GM19395 (cell line): Measurements from ENCODE around the gene CUEDC1.
A peak's percentile ranks its signal among the peaks of the same experiment; 100 is the strongest.

Experiments
- ATAC-seq: cut with Tn5 transposase; IDR thresholded peaks from one replicate; pipeline ENCODE4 v1.9.1; 2021; ENCODE audit warnings: mild to moderate bottlenecking, moderate library complexity; ENCODE audit not compliant: unreplicated experiment

The CUEDC1 gene

DNA sequence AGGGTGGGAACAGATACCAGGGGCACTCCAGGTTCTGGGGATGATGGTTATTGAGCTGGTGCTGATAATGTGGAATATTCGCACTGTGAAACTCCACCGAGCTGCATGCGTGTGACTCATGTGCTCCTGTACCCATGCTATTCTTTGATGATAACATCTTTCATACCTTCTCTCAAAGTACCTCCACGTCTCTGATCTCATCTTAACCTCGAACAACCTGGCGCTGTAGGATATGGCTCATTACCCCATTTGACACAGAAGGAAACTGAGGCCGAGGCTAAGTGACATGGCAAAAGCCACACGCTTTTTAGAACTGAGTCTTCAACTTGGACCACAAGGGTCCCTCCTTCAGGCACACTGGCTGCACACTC is 75.1 kb downstream of the CUEDC1 start:
- no peak for ATAC-seq

- no peak for ATAC-seq
Observed at GRCh38 chr17:57879437-57880085, 75.7 kb downstream of the CUEDC1 start.

- no peak for ATAC-seq
Observed at GRCh38 chr17:57877803-57878377, 77.3 kb downstream of the CUEDC1 start.

- ATAC-seq: no peak
Observed at GRCh38 chr17:57876866-57877237, 78.4 kb downstream of the CUEDC1 start.

DNA sequence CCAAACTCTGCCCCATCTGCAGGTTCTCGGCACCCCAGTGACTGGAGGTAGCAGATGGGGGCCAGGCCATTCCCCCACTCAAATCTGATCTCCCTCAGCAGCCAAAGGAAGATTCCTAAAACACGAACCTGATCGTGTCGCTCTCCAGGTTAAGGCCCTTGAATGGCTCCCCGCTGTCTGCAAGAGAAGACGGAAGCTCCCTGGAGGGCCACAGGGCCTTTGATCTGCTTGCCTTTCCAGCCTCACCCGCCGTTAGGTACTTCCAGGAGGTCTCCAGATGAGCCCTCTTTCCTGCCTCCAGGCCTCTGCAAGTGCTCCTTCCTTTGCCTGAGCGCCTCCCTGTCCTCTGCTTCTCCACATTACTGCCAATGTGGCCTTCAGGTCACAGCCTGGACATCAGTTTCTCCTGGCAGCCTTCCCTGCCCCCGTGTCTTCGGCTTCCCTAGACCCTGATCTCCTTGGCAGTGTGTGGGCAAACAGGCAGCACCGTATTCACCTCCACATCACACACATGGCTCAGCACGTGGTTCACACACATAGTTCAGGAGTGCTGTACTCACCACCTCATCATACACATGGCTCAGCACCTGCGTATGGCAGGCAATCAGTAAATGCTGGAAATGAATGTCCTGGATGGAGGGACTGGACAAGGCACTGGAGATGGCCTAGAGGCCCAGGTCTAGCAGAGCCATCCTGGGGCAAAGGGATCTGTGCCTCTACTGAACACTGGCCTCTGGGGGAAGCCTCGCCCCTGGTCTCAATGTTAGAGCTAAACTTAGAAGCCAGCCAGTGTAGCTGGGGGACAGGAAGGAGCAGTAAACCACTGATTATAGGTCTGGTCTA is 79.0 kb downstream of the CUEDC1 start:
- no peak for ATAC-seq

GRCh38 chr17:57875290-57876022 is 79.8 kb downstream of the CUEDC1 start:
- ATAC-seq: no peak

DNA sequence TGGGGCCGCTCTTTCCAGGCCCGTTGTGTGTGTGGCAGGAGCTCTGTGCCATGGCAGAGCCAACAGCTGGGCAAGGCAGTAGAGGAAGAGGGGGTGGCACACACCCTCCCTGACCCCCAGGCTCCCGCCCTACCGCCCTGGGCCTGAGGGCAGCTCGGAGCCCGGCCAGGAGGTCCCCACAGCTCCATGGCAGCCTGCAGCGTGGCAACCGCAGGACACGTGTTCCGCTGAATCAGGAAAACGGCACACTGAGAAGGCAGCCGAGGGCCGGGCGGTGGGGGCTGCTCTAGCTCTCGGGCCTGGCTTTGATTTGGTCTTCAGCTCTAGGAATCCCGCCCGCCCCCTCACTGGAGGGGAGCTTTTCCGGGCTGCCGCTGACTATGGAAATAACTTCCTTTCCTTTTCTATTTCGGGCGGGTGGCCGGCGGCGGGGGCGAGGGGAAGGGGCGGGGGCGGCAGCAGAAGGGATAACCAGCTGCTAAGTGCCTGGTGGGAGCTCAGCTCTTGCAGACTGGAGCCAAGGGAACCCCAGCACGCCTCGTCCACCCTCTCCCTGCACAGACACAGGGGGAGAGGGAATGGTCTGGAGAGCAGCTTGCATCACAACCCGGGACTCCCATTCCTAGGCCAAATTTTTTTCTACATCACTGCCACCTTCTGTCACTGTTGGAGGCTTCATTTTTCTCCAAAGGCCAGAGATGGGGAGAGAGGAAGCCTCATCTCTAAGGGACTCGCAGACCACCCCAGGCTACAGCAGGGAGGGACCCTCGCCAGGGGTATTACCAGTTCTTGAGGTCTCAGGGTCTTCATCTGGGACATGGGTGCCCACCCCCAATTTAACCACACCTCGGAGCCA is 80.5 kb downstream of the CUEDC1 start:
- no peak for ATAC-seq

DNA sequence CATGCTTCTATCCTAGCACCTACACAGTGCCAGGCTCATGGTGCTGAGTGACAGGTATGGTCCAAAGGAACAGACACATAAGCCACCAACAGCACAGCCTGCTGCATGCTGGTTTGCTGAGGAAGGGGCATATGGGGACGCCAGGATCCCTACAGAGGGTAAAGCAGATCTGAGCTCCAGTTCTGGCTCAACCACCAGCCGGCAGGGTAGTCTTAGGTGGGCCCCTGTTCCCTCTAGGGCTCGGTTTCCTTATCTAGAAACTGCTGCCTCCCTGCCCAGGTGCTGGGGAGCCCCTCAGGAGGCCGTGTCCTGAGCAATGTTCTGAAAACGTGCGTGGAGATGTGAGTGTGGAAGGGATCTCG is 81.2 kb downstream of the CUEDC1 start:
- ATAC-seq: no peak

DNA sequence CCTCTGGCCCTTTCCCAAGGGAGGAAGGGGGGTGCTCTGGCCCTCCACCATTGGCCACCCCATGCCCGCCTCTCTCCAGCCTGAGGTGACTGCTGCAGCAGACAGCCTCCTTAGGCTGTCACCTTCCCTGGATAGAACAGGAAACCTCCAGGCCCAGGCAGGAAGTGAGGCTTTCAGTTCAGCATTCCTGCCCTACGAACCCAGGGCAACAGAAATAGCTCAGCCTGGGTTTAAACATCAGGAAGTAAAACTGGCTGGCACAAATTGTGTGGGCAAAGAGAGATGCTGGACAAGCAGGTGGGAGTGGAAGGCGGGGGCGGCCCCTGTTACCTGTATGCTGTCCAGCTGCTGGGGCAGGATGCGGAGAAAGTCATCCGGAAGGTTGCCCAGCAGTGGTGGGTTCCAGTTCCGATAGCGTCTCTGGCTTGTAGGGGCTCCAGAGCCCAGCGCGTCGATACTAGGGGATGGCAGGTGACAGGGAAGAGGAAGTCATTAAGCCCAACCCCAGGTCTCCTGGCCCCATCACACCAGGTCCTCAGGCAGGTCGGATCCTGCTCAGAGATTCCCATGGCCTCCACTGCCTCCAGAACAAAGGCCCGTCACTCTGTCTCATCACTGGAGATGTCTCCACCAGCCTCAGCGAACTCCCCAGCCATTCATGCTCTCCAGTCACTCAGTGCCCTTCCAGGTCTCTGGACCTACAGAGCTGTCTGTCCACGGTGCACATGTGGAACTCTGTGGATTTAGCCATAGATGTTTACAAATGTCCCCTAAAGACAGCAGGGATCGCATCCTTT is 81.8 kb downstream of the CUEDC1 start:
- no peak for ATAC-seq

DNA sequence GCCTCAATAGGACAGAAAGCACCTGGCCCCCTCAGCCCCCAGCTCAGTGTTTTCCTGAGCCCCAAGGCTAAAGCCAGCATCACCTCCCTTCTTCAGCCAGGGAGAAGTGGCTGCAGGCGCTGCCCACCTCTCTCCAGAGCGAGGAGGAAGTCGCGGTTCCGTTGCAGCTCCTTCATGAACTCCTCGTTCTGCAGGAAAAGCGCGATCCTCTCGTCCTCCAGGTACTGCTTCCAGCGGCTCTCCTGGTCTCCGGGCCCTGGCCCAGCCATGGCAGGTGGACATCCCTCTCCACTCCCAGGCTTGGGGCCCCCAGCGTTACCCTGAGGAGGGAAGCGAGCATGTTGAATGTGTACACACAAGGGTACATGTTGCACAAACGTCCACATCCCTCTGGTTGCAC is 82.7 kb downstream of the CUEDC1 start:
- no peak for ATAC-seq

DNA sequence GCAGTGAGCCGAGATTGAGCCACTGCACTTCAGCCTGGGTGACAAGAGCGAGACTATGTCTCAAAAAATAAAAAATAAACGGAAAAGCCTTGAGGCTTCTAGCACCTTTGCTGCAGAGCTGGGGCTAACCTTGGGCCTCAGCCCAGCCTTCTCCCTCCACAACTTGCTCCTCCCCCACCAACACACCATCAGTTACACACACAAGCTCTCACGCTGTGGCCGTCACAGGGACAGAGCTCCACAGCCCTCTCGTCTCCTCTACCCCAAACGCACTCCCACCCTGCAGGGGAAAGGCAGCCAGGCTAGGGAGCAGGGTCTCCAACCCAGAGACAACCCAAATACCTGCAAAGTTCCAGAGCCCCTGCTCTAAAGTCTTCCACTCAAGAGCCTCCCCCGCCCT is 83.3 kb downstream of the CUEDC1 start:
- no peak for ATAC-seq

GRCh38 chr17:57871155-57871554 is 84.1 kb downstream of the CUEDC1 start:
- no peak for ATAC-seq

- no peak for ATAC-seq
Observed at GRCh38 chr17:57870283-57870635, 85.0 kb downstream of the CUEDC1 start.

GRCh38 chr17:57869617-57870282 is 85.5 kb downstream of the CUEDC1 start:
- no peak for ATAC-seq

- no peak for ATAC-seq
Observed at GRCh38 chr17:57868910-57869616, 86.1 kb downstream of the CUEDC1 start.

- ATAC-seq: peak; percentile 80
Observed at GRCh38 chr17:57868007-57868909, 87.0 kb downstream of the CUEDC1 start.

DNA sequence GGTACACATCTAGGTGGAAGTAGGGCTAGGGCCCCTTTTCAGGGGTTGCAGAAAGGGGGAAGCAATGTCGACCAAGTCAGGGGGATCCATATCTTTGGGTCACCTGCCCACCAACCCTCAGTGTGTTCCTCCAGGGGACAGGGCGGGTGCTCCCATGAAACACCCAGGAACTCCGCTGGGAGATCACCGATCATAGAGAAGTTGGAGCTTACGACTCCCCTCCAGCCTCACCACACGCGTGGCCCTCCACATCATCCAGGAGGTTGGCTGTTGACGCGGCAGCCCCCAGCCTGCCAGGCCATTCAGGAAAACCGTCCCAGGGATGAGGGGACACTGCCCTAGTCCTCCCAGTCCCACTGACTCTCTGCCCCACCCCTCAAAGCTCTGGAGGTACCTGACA is 88.1 kb downstream of the CUEDC1 start:
- no peak for ATAC-seq

- no peak for ATAC-seq
Observed at GRCh38 chr17:57866723-57867122, 88.5 kb downstream of the CUEDC1 start.
